Superior temporal gyrus (tissue), 1 donor: ENCODE results near the gene METTL21C.

Experiments
- DNase-seq: peaks from one replicate; pipeline ENCODE4 v3.0.0-alpha.2; 2016; ENCODE audit errors: extremely low spot score

METTL21C gene

DNA sequence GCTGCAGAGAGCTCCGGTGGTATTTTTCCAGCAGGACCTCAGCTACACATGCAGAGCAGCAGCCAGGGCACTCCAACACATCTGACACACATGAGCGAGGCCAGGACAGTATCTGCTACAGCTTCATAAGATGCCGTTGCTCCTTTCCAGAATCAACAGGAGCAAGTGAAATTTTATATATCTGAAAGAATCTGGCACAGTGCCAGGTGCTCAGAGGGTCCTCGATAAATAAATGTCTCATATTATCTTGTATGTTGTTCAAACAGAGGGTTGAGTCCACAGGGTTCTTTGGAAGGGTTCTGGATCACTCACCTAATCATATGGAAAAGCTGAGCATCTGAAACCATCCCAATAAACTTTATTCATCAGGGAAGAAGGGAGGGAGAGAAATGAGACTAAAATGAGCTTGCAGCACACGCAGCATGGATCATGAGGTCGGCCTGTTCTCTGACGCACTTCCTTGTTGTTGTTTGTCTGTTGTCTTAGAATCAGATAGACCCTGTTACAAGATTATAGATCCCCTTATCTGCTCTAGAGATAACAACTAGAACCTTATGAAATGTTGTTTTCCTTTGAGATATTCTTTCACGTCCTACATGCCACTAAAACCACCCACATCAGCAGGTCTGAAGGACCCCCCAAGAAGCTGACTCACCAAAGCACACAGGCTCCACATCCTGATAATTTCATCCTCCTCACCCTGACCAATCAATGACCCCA lies 3.2 kb upstream of the METTL21C start:
- DNase-seq: no peak

DNA sequence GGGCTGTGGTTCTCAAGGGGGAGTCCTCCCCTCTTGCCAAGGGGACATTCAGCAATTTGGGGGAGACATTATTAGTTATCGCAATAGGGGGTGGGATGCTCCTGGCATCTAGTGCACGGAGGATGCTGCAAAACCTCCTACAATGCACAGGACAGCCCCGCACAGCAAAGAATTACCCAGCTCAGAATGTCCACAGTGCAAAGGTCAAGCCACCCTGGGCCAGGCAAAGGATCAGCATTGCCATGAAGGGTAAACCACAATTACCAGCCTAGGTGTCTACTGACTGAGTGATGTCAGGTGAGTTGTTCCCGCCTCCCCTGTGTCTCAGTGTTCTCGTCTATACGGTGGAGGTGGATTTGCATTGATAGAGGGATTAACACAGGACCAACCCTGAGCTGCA lies 2.4 kb upstream of the METTL21C start:
- DNase-seq: no peak

GRCh38 chr13:102696465-102696864 lies 1.6 kb upstream of the METTL21C start:
- DNase-seq: no peak

GRCh38 chr13:102693776-102694175 lies 1.1 kb downstream of the METTL21C start:
- DNase-seq: no peak

DNA sequence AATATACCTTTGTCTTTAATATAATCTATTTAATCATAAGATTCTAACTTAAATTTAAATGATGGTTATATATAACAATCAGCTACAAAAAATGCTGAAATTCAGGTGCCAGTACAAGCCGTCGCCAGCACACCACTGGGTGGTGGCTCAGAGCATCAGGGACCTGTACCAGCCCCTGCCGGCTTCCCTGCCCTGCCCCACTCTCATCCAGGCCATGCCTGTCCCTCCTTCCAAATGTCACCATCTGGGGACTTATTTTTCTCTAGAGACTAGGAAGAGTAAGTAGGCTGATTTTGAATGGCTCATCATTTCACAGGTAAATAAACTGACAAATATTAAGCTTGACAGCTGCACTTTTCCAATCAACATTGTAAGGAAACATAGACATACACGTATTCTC lies 1.6 kb downstream of the METTL21C start:
- no peak for DNase-seq

DNA sequence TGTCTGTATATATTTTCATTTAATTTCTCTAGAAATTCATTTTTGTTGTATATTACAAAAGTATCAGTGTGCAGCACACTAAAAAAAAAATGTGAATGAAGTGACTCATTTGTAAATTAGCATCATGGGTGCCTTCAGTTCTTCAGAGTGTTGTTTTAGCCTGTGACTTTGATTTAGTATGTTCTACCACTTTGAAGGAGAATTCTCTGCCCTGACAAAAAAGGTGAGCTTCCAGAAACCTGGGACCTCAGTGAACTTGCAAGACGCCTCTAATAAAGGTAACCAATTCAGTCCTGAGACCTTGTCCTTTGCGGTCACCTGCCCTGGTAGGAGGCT lies 2.4 kb downstream of the METTL21C start:
- DNase-seq: no peak

DNA sequence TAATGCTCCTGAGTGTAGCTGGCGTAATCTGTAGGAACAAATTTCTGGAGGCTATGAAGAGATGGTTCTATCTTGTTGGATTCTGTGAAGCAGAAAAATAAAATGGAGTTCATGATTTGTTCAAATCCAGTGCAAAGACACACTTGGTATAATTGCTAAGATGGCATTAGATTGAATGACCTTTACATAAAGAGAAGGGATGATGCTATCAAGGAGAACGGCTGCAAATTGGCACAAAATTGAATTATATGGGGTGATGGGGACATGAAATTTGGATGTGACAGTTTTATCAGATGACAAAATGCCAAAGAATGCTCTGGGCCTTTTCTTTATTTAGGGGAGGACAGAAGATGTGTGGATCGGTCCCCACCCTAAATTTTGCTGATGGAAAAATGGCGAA lies 4.0 kb downstream of the METTL21C start:
- no peak for DNase-seq

DNA sequence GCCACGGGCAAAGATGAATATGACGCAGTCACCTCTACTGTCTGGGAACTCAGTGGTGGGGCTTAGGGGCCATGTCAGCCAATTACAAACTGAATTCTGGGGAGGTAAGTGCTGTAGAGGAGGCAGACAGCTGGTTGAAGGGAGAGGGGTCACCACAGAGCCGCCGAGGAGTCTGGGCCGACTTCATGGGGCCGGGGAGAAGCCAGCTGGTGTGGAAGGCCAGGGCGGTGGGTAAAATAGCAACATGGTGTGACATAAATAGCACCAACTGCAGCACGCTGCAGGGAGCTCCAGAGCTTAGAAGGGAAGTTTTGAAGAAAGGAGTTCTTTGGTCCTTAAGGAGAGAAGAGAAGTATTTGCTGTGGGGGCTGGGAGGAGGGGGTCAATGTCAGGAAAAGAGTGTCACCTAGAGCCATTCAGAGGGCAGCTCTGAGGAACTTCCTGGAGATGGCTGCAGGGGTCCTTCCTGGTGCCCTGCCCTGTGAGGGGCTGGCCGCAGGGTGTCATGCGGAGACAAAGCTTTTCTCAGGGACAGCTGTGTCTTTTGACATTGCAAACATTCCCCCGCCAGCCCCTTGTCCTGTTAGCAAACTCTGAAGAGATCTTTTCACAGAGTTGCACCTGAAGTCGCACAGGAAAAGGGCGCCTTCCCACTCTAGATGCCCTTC lies 6.4 kb downstream of the METTL21C start:
- DNase-seq: no peak

- no peak for DNase-seq
These were observed 7.3 kb downstream of the METTL21C start for GRCh38 chr13:102687520-102687919.

DNA sequence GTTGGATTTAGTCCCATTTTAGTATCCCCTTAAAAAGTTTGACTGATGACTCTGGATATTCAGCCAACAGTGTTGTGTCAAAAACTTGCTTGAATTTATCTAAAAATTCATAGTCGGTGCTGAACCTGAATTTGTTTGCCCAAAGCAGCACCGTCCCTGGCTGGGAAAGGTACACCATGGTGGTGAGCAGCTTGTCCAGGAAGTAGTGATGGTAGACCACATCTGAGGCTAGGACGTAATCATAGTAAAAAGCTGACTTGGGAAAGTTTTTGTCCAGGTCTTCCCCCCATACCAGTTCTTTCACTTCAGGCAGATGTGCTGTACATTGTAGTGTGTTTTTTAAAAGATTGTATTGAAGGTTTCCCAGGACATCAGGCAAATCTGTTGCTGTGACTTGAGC lies 8.8 kb downstream of the METTL21C start:
- no peak for DNase-seq

- DNase-seq: no peak
These were observed 11.2 kb downstream of the METTL21C start for GRCh38 chr13:102683637-102684036.

DNA sequence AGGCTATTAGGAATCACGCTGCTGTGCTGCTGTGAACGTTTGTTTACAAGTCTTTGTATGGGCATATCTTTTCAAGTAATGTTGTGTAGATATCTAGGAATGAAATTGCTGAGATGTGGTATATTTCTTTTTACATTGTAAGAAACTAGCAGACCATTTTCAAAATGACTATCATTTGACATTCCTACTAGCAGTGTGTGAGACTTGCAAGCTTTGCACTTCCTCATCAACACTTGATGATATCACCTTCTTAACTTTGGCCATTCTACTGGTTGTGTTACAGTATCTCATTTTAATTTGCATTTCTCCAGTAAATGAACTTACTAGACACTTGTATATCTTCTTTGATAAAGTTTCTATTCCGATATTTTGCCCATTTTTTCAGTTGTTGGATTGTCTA lies 12.1 kb downstream of the METTL21C start:
- DNase-seq: no peak

DNA sequence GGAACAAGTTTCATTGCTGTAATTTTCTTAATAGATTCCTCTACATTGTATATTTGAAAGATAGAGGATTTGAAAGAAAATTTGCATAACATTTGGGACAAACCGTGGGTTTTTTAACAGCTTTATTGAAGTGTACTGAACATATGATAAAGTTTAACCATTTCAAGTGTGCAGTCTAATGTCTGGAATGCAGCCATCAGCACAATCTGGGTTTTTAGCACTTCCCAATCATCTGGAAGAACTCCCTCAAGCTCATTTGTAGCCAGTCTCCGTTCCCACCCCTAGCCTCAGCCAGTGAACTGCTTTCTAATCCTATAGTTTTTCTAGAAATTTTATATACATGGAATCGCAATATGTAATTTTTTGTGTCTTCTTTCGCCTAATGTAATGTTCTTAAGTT lies 12.6 kb downstream of the METTL21C start:
- DNase-seq: no peak

DNA sequence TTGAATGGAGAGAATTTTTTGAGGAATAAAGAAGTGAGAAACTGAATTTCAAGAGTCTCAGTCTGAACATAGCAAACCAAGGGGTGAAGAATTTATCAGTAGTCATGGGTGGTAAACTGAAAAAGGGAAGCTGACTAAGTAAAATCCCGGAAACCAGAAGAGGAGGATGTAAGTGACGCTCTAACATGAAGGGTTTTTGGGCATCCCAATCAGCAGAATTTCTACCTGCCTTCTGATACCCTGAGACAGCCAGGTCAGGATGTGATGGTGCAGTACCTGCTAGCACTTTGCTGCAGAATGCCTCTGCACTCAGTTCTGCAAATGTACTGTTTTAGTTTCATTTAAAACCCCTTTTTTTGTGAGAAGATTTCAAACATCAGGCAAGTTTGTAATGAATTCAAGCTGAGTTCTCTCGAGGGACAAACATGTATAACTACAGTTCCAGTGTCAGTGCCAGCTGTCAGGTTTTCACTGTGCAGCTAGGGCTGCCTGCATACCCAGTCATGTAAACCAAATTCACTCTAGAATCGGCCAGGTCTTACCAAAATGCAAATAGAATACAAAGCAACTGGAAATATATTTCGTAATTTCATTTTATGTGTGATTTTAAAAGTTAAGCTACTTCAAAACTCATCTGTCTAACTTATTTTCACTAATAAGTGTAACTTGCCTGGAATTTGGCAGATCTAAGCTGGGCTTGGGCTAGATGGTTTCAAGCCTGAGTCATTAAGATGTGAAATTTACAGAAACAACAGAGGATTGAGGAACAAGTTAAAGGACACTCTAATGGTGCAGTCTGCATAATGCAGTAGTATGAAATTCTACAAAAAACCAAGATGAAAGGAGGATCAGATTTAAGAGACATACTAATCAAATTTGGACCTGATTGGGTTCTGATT lies 13.8 kb downstream of the METTL21C start:
- DNase-seq: no peak

GRCh38 chr13:102680133-102680717 lies 14.6 kb downstream of the METTL21C start:
- DNase-seq: no peak

DNA sequence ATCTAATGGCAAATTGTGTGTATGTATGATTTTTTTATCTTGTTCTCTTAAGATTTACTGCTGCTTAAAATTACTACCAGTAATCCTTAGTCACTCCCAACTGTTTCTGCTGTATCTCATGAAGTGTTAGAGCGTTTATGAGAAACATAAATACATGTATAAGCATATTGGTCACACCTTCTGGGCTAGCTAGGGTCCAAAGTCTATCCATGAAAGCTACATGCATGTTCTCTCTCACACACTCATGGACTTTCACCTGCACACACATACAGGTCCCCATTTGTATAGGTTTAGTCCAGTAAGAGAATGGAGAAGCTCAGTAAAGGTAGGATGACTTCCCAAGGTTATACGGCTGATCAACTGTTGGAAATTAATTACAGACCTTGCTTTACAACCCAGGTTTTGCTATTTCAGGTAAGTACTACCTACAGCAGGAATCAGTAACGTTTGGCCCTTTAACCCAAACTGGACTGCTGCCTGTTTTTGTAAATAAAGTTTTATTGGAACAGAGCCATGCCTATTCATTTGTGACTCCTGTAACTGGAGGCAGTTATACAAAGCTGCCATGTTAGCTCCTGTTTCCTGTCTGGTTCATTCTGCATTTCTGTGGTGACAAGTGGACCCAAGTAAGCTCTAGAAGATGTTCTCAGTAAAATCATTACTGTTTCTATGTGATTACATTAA lies 15.3 kb downstream of the METTL21C start:
- DNase-seq: no peak

GRCh38 chr13:102678339-102679107 lies 16.3 kb downstream of the METTL21C start:
- no peak for DNase-seq

GRCh38 chr13:102677122-102677521 lies 17.7 kb downstream of the METTL21C start:
- DNase-seq: no peak

GRCh38 chr13:102675115-102675514 lies 19.7 kb downstream of the METTL21C start:
- no peak for DNase-seq

DNA sequence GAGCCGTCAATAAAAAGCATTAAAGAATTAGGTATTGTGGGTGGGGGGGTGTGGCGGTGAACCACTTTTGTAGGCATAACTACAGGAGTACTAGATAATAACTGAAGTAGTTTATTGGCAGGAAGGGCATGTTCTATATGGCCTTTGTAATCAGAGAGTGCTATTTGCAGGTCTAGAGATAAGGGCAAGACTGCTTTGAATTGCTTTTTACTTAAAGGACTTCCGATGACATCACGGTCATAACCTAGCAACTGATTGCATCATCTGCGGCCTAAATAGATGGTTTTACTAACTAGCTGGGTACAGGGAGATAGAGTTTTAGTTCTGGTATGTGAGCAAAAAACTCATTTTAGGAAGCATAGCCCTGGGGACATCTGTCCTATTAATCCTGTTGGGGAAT lies 24.7 kb downstream of the METTL21C start:
- no peak for DNase-seq

DNA sequence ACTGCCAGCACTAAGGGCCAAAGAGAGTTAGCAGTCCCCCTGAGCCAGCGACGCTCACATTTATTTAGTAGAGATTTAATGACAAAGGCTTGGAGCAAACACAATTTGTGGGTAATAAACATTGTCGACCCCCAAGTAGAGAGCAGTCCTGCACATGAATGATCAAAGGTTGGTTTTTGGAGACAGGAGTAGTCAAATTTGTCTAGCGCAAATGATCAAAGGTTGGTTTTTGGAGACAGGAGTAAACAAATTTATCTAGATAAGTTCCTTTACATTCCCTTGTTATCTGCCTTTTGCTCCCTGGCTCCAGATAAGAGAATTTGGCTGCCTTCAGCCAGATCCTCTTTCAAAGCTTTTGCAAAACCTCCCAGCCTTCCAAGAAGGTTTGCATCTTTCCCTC lies 26.9 kb downstream of the METTL21C start:
- no peak for DNase-seq
